ENCODE results near the gene EARS2.

DNA sequence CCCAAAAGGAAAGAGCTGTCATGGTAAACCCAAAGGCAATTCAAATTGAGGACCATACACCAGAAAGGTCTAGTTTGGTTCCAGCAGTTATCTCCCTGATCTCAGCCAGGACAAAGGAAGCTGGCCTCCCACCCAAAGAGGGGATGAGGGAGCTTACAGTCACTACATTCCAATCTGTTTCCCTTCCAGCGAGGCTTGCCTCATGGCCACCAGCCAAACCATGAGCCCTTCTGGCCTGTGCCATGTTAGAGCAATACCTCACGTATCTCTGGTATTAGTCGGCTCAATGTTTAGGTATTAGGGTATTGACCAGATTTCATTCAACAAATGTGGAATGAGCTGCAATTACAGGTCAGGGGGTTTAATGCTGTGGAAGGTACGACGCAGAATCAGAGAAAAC, 30.6 kb upstream of the EARS2 start:
- TF ChIP-seq CTCF (IDR thresholded peaks at IDR 0.05) (no peak), POLR2A (IDR thresholded peaks at IDR 0.05) (no peak)
